Kidney (tissue), 14 donors: Measurements from ENCODE around the gene SLC35B4. TPM values are rescaled to one million over a fixed set of nuclear protein-coding genes. Genes with fewer than 3 reads are reported as not detected.
A peak's percentile ranks its signal among the peaks of the same experiment; 100 is the strongest.

Experiments
- DNase-seq, 5 donors: peaks; one replicate each; pipeline ENCODE4 v3.0.0-alpha.2; 2013 to 2020
- FAIRE-seq: peaks from 2 replicates; lab custom pipeline; 2012; peaks lifted over from hg19 to GRCh38; lab: Jason Lieb, UNC
- H3K27ac ChIP-seq, 2 donors: one replicate each; pipeline ENCODE4 v1.7.0; 2013; ENCODE audit warnings: low read depth in 2 of 2, low read length in 2 of 2, inconsistent platforms in 1 of 2
- H3K27me3 ChIP-seq: one replicate; pipeline ENCODE4 v1.7.1; 2013; ENCODE audit warnings: low read length, inconsistent platforms; ENCODE audit not compliant: control insufficient read depth, insufficient read depth
- H3K36me3 ChIP-seq, 3 donors: one replicate each; pipeline versions ENCODE4 v1.7.0 to v1.7.1; 2013; ENCODE audit warnings: low read length in 3 of 3, control low read depth in 1 of 3, inconsistent platforms in 1 of 3; ENCODE audit not compliant: insufficient read depth in 3 of 3, control insufficient read depth in 2 of 3
- H3K4me1 ChIP-seq, 3 donors: one replicate each; pipeline versions ENCODE4 v1.7.0 to v1.7.1; 2013; ENCODE audit warnings: low read length in 3 of 3, inconsistent platforms in 1 of 3, low read depth in 1 of 3; ENCODE audit not compliant: control insufficient read depth in 2 of 3, insufficient read depth in 2 of 3
- H3K4me3 ChIP-seq, 3 donors: one replicate each; pipeline versions ENCODE4 v1.7.0 to v1.8.1; 2013; ENCODE audit warnings: low read length in 3 of 3, control low read depth in 1 of 3, inconsistent platforms in 1 of 3
- H3K9ac ChIP-seq, 3 donors: one replicate each; pipeline versions ENCODE4 v1.7.0 to v1.7.1; 2013; ENCODE audit warnings: low read length in 3 of 3, control low read depth in 1 of 3, inconsistent platforms in 1 of 3
- H3K9me3 ChIP-seq, 3 donors: one replicate each; pipeline versions ENCODE4 v1.7.0 to v1.7.1; 2013; ENCODE audit warnings: low read length in 3 of 3, control low read depth in 1 of 3, inconsistent platforms in 1 of 3; ENCODE audit not compliant: control insufficient read depth in 2 of 3, insufficient read depth in 1 of 3
- CTCF ChIP-seq: IDR thresholded peaks from 3 replicates; pipeline ENCODE4 v1.5.1; 2012; ENCODE audit warnings: mild to moderate bottlenecking, moderate library complexity, borderline replicate concordance; ENCODE audit not compliant: insufficient read depth; ENCODE audit errors: extremely low read depth
- intact Hi-C: fragments of 100-400 bp; cut with DNase I; formaldehyde crosslinking; loops from one replicate; pipeline ENCODE4 v1.11.1; 2022
- polyA plus RNA-seq: library from polyadenylated mRNA; stranded (reverse); fragments of 350-450 nt; fragmentation: Illumina TruSeq; extraction: RNeasy Lipid Tissue Mini Kit (QIAGEN cat#74804); gene quantifications from one replicate; pipeline ENCODE4 v1.2.3, GENCODE V29; 2014; ENCODE audit warnings: low read depth, low replicate concordance; ENCODE audit not compliant: insufficient read depth
- total RNA-seq: library from RNA; stranded (reverse); fragmentation: NEBNext Ultra II Directional; extraction: Animal tissue kit (Norgen Biotek cat#: 25700); gene quantifications from one replicate; pipeline ENCODE4 v1.2.1, GENCODE V29; 2021
- donor health status: control.
- donor health status: control.
- donor health status: control.
- donor health status: control.
- donor health status: control.
- donor health status: DM: yes; HTN: yes; CAD: no.
- donor health status: Normal renal cell carcinoma (clear cell type).

Gene SLC35B4
- total and polyA plus RNA-seq, 2 donors from 2014 or later: 12.9 to 19.6 TPM

GRCh38 chr7:134350709-134351108 lies 34.0 kb upstream of the SLC35B4 start:
- Histone ChIP-seq H3K27ac (peak overlapping the region; percentile 29 to 79), H3K9ac (peak overlapping the region in 1 of 3 donors; percentile 42), H3K4me1 (peaks cover 0 to 44% (median 21%) of the 10 kb centered on the region in 3 donors), H3K27me3 (no peaks in the 10 kb centered on the region), H3K4me3 (no peak overlapping the region), H3K9me3 (no peaks in the 10 kb centered on the region), H3K36me3 (no peaks in the 10 kb centered on the region)
- peak in 2 of 5 donors; percentile 25 to 32 for DNase-seq
- intact Hi-C loops: no loop called here
- no peak for FAIRE-seq
- no peak for TF ChIP-seq CTCF

GRCh38 chr7:134347567-134347966 lies 30.8 kb upstream of the SLC35B4 start:
- no peaks in the 10 kb centered on the region for H3K9me3 ChIP-seq
- no peak overlapping the region for H3K27ac ChIP-seq
- H3K27me3 ChIP-seq: no peaks in the 10 kb centered on the region
- TF ChIP-seq CTCF: no peak
- no peak overlapping the region for H3K9ac ChIP-seq
- intact Hi-C loops: no loop called here
- FAIRE-seq (no peak), DNase-seq (no peak)
- no peaks in the 10 kb centered on the region for H3K36me3 ChIP-seq
- H3K4me1 ChIP-seq: peaks cover 0 to 38% (median 14%) of the 10 kb centered on the region in 3 donors
- no peak overlapping the region for H3K4me3 ChIP-seq

- Histone ChIP-seq H3K9ac (no peak overlapping the region), H3K4me3 (no peak overlapping the region), H3K27me3 (no peaks in the 10 kb centered on the region), H3K36me3 (no peaks in the 10 kb centered on the region), H3K9me3 (no peaks in the 10 kb centered on the region), H3K27ac (no peak overlapping the region), H3K4me1 (peaks cover 0 to 17% (median 3%) of the 10 kb centered on the region in 3 donors)
- FAIRE-seq: no peak
- DNase-seq: no peak
- TF ChIP-seq CTCF: no peak
- intact Hi-C loops: no loop called here
Observed at GRCh38 chr7:134343796-134344195, 27.1 kb upstream of the SLC35B4 start.

GRCh38 chr7:134343136-134343535 lies 26.4 kb upstream of the SLC35B4 start:
- no peak for DNase-seq
- intact Hi-C loops: no loop called here
- no peak for FAIRE-seq
- Histone ChIP-seq H3K9ac (no peak overlapping the region), H3K27me3 (no peaks in the 10 kb centered on the region), H3K9me3 (no peaks in the 10 kb centered on the region), H3K27ac (no peak overlapping the region), H3K4me1 (peaks cover 0 to 17% (median 3%) of the 10 kb centered on the region in 3 donors), H3K4me3 (no peak overlapping the region), H3K36me3 (no peaks in the 10 kb centered on the region)
- no peak for TF ChIP-seq CTCF
